Parathyroid adenoma (tissue), 2 donors: ENCODE measurements around the gene HUWE1.
"Not testable (repeated sequence)": the region's sequence is repeated elsewhere in the genome, so short reads cannot be mapped to it uniquely, and the experiment has no call there.

Experiments used
- H2AFZ ChIP-seq: fragments of 300-600 bp; sonication (generic); one replicate; pipeline ENCODE4 v1.7.0; 2017; ENCODE audit warnings: antibody characterized with exemption, mild to moderate bottlenecking
- H3K27ac ChIP-seq: fragments of 300-600 bp; sonication (generic); one replicate; pipeline ENCODE4 v1.7.0; 2017
- H3K27me3 ChIP-seq: fragments of 300-600 bp; sonication (generic); one replicate; pipeline ENCODE4 v1.7.0; 2017; ENCODE audit warnings: low read length; ENCODE audit not compliant: control insufficient read depth, insufficient read depth
- H3K36me3 ChIP-seq: fragments of 300-600 bp; sonication (generic); one replicate; pipeline ENCODE4 v1.7.0; 2017; ENCODE audit warnings: low read length; ENCODE audit not compliant: control insufficient read depth, insufficient read depth
- H3K4me1 ChIP-seq: fragments of 300-600 bp; sonication (generic); one replicate; pipeline ENCODE4 v1.7.0; 2017; ENCODE audit warnings: control low read depth
- H3K4me2 ChIP-seq: fragments of 300-600 bp; sonication (generic); one replicate; pipeline ENCODE4 v1.7.0; 2017; ENCODE audit warnings: low read length
- H3K4me3 ChIP-seq: fragments of 300-600 bp; sonication (generic); one replicate; pipeline ENCODE4 v1.7.0; 2017; ENCODE audit warnings: low read depth, low read length
- H3K79me2 ChIP-seq: fragments of 300-600 bp; sonication (generic); one replicate; pipeline ENCODE4 v1.7.0; 2017; ENCODE audit warnings: control low read depth
- H3K9ac ChIP-seq: fragments of 300-600 bp; sonication (generic); one replicate; pipeline ENCODE4 v1.7.0; 2017; ENCODE audit warnings: mild to moderate bottlenecking
- H3K9me3 ChIP-seq: fragments of 300-600 bp; sonication (generic); one replicate; pipeline ENCODE4 v1.7.0; 2017; ENCODE audit warnings: low read length; ENCODE audit not compliant: control insufficient read depth
- TF ChIP-seq, protein P1 (sequence below): fragments of 300-600 bp; sonication (generic); IDR thresholded peaks from one replicate; pipeline ENCODE4 v1.7.0; 2017; ENCODE audit warnings: antibody characterized with exemption, mild to moderate bottlenecking
- donor health status: primary hyperparathyroidism.

HUWE1 gene

DNA sequence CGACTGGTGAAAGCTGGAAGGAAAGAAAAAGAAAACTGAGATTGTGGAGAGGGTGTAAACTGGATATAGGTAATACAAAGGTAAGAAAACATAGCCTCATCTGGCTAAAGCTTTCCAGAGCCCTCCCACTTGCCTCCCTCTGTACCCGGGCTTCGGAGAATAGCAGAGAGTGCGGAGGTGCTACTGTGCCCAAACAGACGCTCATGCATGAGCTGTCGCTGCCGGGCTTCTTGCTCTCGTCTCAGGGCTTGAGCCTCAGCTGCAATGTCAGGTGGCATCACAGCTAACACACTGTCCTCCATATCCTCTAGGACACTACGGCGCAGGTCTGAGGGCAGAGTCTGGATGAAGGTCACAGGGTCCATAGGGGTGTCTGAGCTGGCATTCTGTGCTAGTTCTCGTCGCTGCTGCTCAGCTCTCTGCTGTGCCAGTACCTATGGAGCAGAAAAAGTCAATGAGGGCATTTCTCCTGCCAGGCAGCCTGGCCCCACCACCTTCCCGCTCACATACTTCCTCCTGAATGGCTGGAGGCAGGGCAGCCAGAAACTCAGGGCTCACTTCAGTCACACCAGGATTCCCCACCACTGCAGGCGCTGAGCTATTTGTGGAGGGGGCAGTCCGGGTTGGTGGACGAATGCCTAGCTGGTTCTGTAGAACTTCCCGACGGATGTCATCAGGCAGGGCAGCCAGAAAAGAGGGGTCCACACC lies 135.6 kb downstream of the HUWE1 start:
- Histone ChIP-seq H3K9me3 (no peaks in the 10 kb centered on the region), H3K27me3 (no peaks in the 10 kb centered on the region), H3K4me3 (no peak overlapping the region), H3K79me2 (no peaks in the 10 kb centered on the region), H3K9ac (no peak overlapping the region), H3K36me3 (no peaks in the 10 kb centered on the region), H3K27ac (no peak overlapping the region), H3K4me2 (no peak overlapping the region), H3K4me1 (no peaks in the 10 kb centered on the region), H2AFZ (no peak overlapping the region)
- TF ChIP-seq, protein P1, sequence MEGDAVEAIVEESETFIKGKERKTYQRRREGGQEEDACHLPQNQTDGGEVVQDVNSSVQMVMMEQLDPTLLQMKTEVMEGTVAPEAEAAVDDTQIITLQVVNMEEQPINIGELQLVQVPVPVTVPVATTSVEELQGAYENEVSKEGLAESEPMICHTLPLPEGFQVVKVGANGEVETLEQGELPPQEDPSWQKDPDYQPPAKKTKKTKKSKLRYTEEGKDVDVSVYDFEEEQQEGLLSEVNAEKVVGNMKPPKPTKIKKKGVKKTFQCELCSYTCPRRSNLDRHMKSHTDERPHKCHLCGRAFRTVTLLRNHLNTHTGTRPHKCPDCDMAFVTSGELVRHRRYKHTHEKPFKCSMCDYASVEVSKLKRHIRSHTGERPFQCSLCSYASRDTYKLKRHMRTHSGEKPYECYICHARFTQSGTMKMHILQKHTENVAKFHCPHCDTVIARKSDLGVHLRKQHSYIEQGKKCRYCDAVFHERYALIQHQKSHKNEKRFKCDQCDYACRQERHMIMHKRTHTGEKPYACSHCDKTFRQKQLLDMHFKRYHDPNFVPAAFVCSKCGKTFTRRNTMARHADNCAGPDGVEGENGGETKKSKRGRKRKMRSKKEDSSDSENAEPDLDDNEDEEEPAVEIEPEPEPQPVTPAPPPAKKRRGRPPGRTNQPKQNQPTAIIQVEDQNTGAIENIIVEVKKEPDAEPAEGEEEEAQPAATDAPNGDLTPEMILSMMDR = no peak

DNA sequence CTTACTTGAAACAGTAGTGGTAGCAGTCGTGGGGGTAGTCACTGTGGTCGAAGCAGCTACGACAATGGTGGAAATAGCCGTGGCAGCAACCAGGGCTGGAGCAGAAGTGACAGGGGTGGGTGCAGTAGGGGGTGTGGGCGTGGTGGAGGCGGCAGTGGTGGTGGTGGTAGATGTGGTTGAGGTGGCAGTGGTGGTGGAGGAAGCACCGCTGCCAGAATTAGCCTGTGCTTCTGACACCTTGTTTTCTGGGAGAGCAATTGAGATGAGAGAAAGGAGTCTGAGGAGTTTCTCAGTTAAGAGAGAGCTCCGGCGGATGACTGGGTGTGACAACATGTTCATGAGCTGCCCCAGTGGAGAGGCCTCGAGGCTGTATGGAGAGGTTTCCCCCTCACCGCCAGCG lies 138.9 kb downstream of the HUWE1 start:
- H3K9me3 ChIP-seq = no peaks in the 10 kb centered on the region
- no peaks in the 10 kb centered on the region for H3K36me3 ChIP-seq
- H3K27ac ChIP-seq = no peak overlapping the region
- H3K27me3 ChIP-seq = no peaks in the 10 kb centered on the region
- no peaks in the 10 kb centered on the region for H3K4me1 ChIP-seq
- no peak overlapping the region for H3K4me2 ChIP-seq
- TF ChIP-seq, protein P1 = no peak
- no peak overlapping the region for H3K9ac ChIP-seq
- no peak overlapping the region for H2AFZ ChIP-seq
- no peaks in the 10 kb centered on the region for H3K79me2 ChIP-seq
- no peak overlapping the region for H3K4me3 ChIP-seq

DNA sequence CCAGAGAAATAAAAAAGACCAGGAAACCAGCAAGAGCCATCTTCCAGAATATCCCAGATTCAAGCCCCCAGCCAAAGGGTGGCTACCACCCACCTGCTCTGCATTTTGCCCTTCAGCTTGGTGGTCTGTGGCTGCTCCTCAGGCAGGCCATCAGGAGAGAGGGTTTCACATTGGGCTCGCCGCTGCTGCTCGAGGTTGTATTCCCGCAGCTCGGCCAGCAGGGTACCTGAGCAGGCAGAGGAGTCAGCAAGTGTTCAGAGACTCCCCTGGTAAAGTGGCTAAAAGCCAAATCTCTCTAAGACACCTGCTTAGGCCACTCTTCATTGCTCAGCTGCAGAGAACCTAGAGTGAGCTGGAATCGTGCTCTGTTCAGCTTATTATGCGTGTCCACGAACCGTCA lies 141.6 kb downstream of the HUWE1 start:
- Histone ChIP-seq H3K4me3 (no peak overlapping the region), H3K4me1 (no peaks in the 10 kb centered on the region), H3K4me2 (no peak overlapping the region), H3K36me3 (no peaks in the 10 kb centered on the region), H3K9me3 (no peaks in the 10 kb centered on the region), H2AFZ (no peak overlapping the region), H3K27me3 (no peaks in the 10 kb centered on the region), H3K79me2 (no peaks in the 10 kb centered on the region), H3K27ac (no peak overlapping the region), H3K9ac (no peak overlapping the region)
- TF ChIP-seq, protein P1 = no peak

DNA sequence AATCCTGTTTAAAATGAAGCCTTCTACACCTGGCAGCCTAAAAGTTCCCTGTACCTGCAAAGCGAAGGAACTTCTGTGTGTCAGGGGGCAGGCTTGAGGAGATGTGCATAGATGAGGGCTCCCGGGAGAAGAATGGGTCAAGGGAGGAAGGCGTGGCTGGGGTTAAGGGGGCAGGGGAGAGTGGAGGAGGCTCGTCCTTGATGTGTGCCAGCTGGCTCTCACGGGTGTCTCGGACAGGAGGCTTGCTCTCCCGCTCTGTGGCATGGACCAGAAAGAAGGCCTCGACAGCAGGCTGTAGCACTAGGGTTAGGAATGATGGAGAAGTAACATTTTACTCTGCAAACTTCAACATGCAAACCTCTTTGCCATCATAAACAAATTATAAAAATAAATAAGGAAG lies 147.7 kb downstream of the HUWE1 start:
- TF ChIP-seq, protein P1 = no peak
- H3K4me3 ChIP-seq = no peak overlapping the region
- no peak overlapping the region for H2AFZ ChIP-seq
- H3K27ac ChIP-seq = no peak overlapping the region
- H3K27me3 ChIP-seq = no peaks in the 10 kb centered on the region
- H3K9ac ChIP-seq = no peak overlapping the region
- H3K36me3 ChIP-seq = no peaks in the 10 kb centered on the region
- H3K4me2 ChIP-seq = no peak overlapping the region
- no peaks in the 10 kb centered on the region for H3K4me1 ChIP-seq
- H3K79me2 ChIP-seq = no peaks in the 10 kb centered on the region
- no peaks in the 10 kb centered on the region for H3K9me3 ChIP-seq

DNA sequence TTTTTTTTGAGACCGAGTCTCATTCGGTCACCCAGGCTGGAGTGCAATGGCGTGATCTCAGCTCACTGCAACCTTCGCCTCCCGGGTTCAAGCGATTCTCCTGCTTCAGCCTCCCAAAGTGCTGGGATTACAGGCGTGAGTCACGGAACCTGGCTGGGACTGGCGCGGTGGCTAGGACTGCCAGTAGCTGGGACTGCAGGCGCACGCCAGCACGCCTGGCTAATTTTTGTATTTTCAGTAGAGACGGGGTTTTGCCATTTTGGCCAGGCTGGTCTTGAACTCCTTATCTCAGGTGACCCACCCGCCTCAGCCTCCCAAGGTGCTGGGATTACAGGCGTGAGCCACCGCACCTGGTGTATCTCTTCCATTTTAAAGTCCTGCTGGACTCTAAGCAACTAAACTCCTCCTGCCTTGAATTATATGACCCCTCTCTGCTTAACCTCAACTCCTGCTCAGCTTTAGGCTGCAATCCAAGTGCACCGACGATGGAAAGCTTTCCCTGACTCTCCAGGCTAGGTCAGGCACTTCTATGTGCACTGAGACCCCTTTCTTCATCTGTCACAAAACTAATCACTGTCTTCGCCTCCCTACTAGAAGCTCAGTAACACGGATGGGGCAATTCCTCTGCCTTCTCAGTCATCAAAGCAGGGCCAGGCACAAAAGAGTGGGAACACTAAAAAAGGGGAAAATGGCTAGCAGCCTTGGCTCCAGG lies 155.1 kb downstream of the HUWE1 start:
- not testable (repeated sequence) for H3K27ac ChIP-seq, H3K4me3 ChIP-seq, H3K9ac ChIP-seq, H3K79me2 ChIP-seq, H3K4me2 ChIP-seq, H2AFZ ChIP-seq, H3K27me3 ChIP-seq, H3K36me3 ChIP-seq, H3K9me3 ChIP-seq, H3K4me1 ChIP-seq
